ENCODE measurements around the gene DSCAML1. TPM values are rescaled to one million over a fixed set of nuclear protein-coding genes. Genes with fewer than 3 reads are reported as not detected.

DSCAML1 gene
- total and polyA plus RNA-seq, 7 donors = 0.04 to 0.52 (median 0.06) TPM

DNA sequence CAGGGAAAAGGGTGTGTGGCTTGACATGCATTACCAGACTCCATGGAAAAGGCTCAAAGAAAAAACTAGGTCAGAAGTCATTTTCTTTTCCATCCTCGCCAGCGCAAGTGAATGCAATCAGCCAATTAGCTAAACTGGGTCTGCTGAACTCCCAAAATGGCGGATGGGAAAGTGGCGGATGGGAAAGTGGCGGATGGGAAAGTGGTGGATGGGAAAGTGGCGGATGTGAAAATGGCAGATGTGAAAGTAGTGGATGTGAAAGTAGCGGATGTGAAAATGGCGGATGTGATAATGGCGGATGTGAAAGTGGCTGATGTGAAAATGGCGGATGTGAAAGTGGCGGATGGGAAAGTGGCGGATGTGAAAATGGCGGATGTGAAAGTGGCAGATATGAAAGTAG, 311.0 kb downstream of the DSCAML1 start:
- ATAC-seq = no peak
- Histone ChIP-seq H3K9me3 (no peaks in the 10 kb centered on the region), H3K36me3 (ENCODE audit: insufficient read depth in 1 of 2, low read depth in 1 of 2) (no peaks in the 10 kb centered on the region), H3K4me1 (no peaks in the 10 kb centered on the region), H3K27me3 (ENCODE audit: insufficient read depth in 3 of 3, low read length in 2 of 3) (peaks cover 0 to 8% (median 0%) of the 10 kb centered on the region in 3 donors), H3K4me3 (no peak overlapping the region), H3K27ac (no peak overlapping the region)
- intact Hi-C loops (cut with DNase I) = no loop called here
- DNase-seq = no peak
- WGBS, 3 donors = 98% methylated on average over 13 of the region's 13 CpGs
- TF ChIP-seq, protein P1, sequence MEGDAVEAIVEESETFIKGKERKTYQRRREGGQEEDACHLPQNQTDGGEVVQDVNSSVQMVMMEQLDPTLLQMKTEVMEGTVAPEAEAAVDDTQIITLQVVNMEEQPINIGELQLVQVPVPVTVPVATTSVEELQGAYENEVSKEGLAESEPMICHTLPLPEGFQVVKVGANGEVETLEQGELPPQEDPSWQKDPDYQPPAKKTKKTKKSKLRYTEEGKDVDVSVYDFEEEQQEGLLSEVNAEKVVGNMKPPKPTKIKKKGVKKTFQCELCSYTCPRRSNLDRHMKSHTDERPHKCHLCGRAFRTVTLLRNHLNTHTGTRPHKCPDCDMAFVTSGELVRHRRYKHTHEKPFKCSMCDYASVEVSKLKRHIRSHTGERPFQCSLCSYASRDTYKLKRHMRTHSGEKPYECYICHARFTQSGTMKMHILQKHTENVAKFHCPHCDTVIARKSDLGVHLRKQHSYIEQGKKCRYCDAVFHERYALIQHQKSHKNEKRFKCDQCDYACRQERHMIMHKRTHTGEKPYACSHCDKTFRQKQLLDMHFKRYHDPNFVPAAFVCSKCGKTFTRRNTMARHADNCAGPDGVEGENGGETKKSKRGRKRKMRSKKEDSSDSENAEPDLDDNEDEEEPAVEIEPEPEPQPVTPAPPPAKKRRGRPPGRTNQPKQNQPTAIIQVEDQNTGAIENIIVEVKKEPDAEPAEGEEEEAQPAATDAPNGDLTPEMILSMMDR (IDR thresholded peaks at IDR 0.05) = no peak

DNA sequence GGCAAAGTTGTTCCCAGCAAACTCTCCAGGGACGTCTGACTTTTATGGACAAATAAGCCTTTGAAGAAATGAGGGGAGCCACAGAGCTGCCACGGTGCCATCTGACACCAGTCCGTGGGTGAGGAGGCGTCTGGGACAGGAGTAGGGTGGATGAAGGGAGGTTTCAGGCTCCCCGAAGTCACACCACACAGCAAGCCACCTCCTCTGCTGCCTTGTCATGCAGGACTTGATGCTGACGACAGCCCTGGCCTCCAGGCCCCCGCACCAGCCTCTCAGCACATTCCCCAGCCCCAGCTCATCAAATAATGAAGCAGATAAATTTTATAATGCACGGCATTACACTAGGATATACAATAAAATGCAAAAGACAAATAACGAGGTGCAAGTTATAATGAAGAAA, 312.9 kb downstream of the DSCAML1 start:
- Histone ChIP-seq H3K4me3 (no peak overlapping the region), H3K9me3 (no peaks in the 10 kb centered on the region), H3K27ac (no peak overlapping the region), H3K27me3 (ENCODE audit: insufficient read depth in 3 of 3, low read length in 2 of 3) (peaks cover 0 to 4% (median 0%) of the 10 kb centered on the region in 3 donors), H3K4me1 (no peaks in the 10 kb centered on the region), H3K36me3 (ENCODE audit: insufficient read depth in 1 of 2, low read depth in 1 of 2) (no peaks in the 10 kb centered on the region)
- DNase-seq = no peak
- no peak for ATAC-seq
- intact Hi-C loops (cut with DNase I) = no loop called here
- 34 to 38% (median 35%) methylated on average over 9 of the region's 9 CpGs for WGBS, 3 donors
- TF ChIP-seq, protein P1 (IDR thresholded peaks at IDR 0.05) = no peak

DNA sequence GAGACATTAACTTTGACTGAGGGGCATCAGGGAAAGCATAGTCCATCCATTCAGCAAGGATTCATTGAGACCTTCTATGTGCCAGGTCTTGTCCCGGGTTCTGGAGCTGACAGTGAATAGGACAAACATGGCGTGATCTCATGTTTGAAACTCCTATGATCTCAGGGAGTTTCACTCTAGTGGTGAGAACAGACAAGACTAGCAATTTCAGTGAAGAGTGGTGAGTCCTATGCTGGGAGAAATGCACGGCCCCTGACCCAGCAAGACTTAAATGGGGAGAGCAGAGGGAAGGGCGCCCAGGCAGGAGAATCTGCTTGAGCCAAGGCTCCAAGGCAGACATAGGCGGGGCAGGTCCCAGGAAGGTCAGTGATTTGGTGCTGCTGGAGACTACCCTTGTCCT, 313.6 kb downstream of the DSCAML1 start:
- Histone ChIP-seq H3K4me3 (no peak overlapping the region), H3K9me3 (no peaks in the 10 kb centered on the region), H3K36me3 (ENCODE audit: insufficient read depth in 1 of 2, low read depth in 1 of 2) (no peaks in the 10 kb centered on the region), H3K27ac (no peak overlapping the region), H3K27me3 (ENCODE audit: insufficient read depth in 3 of 3, low read length in 2 of 3) (peaks cover 0 to 4% (median 0%) of the 10 kb centered on the region in 3 donors), H3K4me1 (no peaks in the 10 kb centered on the region)
- ATAC-seq (no peak), DNase-seq (no peak)
- TF ChIP-seq, protein P1 (IDR thresholded peaks at IDR 0.05) = no peak
- 76 to 85% (median 79%) methylated on average over 5 of the region's 5 CpGs for WGBS, 3 donors
- intact Hi-C loops (cut with DNase I) = no loop called here

DNA sequence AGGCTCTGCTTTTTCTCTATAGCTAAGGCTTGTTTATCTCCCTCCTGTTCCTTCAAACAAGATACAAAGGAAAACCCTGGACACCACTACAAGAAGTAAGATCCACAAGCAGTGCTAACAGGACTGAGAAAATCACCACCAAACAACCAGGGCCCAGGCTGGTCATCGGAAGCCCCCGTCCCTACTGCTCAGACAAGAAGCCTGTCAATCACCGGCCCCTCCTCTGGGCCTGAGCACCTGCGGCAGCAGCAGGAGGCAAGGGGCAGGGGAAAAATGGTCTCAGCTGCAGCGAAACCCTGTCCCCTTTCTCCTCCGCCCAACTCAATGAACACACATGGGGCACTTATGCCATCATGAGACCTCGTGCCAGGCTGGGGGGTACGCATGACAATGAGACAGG, 314.1 kb downstream of the DSCAML1 start:
- Histone ChIP-seq H3K27me3 (ENCODE audit: insufficient read depth in 3 of 3, low read length in 2 of 3) (peaks cover 0 to 4% (median 0%) of the 10 kb centered on the region in 3 donors), H3K4me1 (no peaks in the 10 kb centered on the region), H3K9me3 (no peaks in the 10 kb centered on the region), H3K4me3 (no peak overlapping the region), H3K27ac (no peak overlapping the region), H3K36me3 (ENCODE audit: insufficient read depth in 1 of 2, low read depth in 1 of 2) (no peaks in the 10 kb centered on the region)
- intact Hi-C loops (cut with DNase I) = no loop called here
- WGBS, 3 donors = 78 to 91% (median 79%) methylated on average over 8 of the region's 8 CpGs
- TF ChIP-seq, protein P1 (IDR thresholded peaks at IDR 0.05) = no peak
- DNase-seq (no peak), ATAC-seq (no peak)

DNA sequence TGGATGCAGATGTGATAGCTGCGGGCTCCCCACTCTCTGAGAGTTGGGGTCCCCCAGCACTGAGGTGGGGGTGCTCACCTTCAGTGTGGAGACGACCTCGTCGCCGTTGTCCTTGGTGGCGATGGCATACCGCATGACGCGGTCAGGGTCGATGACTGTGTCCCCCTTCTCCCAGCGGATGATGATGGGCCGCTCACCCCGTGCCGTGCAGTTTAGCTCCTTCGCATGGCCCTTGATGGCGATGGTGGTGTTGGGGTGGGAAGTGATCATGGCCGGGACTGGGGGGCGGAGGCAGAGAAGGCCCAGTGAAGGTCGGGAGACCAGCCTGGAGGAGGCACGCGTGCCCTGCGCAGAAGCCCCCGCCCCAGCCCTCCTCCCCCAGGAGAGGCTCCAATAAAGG, 315.1 kb downstream of the DSCAML1 start:
- Histone ChIP-seq H3K4me3 (no peak overlapping the region), H3K9me3 (no peaks in the 10 kb centered on the region), H3K4me1 (no peaks in the 10 kb centered on the region), H3K36me3 (ENCODE audit: insufficient read depth in 1 of 2, low read depth in 1 of 2) (no peaks in the 10 kb centered on the region), H3K27me3 (ENCODE audit: insufficient read depth in 3 of 3, low read length in 2 of 3) (peaks cover 0 to 4% (median 0%) of the 10 kb centered on the region in 3 donors), H3K27ac (no peak overlapping the region)
- ATAC-seq = no peak
- WGBS, 3 donors = 92 to 97% (median 96%) methylated on average over 23 of the region's 23 CpGs
- DNase-seq = no peak
- TF ChIP-seq, protein P1 (IDR thresholded peaks at IDR 0.05) = no peak
- intact Hi-C loops (cut with DNase I) = no loop called here

All from psoas muscle (tissue), 8 donors.